Esophagus muscularis mucosa (tissue), 2 donors: ENCODE results near the gene MT1A.

Experiments used
- EP300 ChIP-seq: sonication (generic); formaldehyde crosslinking; IDR thresholded peaks from one replicate; pipeline ENCODE4 v1.6.1; 2017; ENCODE audit warnings: antibody characterized with exemption
- POLR2A ChIP-seq: fragments of 450-650 bp; IDR thresholded peaks from one replicate; pipeline ENCODE4 v1.6.1; 2017; ENCODE audit warnings: antibody characterized with exemption, moderate library complexity, mild to moderate bottlenecking, low read depth

- no peak for TF ChIP-seq POLR2A
- no peak for TF ChIP-seq EP300
Observed at GRCh38 chr16:56623637-56624036, 14.8 kb upstream of the MT1A start.
